Fibroblast of peridontal ligament (primary cell): Measurements from ENCODE around the gene ZNF644.
"Not testable (repeated sequence)": the region's sequence is repeated elsewhere in the genome, so short reads cannot be mapped to it uniquely, and the experiment has no call there.

Experiments used
- DNase-seq: peaks from one replicate; pipeline ENCODE4 v3.0.0-alpha.2; 2010; ENCODE audit errors: extremely low read depth

ZNF644 gene

DNA sequence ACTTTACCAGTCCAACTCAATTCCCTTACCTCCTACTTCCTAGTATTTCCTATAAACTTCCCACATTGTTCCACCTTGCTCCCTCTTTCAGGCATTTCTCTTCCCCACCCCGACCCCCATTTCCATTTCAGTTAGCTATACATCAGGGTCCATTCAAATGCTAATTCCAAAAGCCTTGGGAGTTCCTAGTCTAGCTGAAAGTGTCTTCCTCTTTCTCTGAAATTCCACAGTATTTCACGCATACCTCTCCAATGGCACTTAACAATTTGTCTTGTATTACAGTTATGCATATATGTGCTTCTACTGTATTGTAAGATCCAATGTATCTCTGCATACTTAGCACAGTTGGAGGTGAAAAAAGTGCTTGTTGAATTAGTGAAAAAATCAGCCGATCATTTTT, 94.9 kb downstream of the ZNF644 start:
- no peak for DNase-seq

- peak; percentile 73 for DNase-seq
Observed at GRCh38 chr1:90925928-90926869, 95.6 kb downstream of the ZNF644 start.

DNA sequence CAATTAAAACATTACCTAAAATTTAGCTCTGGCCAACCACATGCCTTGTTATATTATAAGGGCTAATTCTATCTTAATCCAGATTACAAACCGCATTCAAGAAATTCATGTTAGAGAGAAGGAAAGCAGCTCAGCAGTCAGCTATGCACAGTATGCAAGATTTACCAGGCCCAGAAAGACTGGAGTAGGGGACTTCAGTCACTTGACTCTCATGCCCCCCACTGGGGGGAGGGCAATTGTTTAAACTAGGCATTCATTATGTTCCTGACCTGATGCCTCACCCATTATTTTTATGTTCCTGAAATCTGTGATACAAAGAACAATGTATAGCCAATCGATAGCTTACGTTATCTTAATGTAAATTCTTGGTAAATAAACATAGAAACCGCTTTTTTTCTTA, 96.9 kb downstream of the ZNF644 start:
- no peak for DNase-seq

DNA sequence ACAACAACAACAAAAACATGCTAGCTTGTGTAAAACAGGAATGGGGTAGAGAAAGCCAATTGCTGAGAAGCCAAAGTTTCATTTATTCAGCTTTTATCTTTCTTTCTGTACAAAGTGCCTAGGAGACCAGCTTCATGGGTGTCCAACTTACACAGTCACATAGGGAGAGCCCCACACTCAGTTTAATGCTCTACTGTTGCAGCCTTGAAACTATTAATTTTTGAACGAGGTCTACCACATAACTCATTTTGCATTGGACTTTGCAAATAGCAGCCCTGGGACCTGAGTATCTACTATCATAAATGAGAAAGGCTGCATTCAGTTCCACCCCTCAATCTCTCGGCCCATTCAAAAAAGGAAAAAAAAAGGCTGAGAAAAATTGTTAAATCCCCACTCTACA, 98.8 kb downstream of the ZNF644 start:
- DNase-seq, result no peak

- no peak for DNase-seq
Observed at GRCh38 chr1:90922202-90922601, 99.6 kb downstream of the ZNF644 start.

GRCh38 chr1:90919900-90920299, 101.9 kb downstream of the ZNF644 start:
- peak; percentile 16 for DNase-seq

DNA sequence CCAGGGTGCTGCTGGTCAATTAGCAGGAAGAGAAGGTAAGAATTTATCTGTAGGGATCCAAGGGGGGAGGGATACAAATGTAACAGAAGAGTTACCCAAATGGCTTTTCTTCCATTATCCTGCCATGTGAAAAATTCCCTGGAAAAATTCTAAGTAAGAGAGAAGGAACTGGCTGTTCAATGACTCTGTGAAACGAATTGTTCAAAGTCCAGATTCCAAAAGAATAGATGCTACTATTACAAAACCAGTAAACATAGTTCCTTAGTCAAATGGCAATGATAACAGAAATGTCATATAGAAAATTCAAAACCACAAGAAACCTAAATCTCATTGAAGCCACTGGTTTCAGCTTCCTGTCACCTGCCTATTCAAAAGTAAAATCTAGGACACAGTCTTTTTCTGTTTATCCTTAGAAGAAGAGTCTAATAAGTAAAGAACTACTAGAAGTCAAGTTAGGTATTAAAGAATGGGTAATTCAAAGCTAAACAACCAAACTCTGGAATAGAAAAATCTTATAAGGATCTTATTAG, 102.6 kb downstream of the ZNF644 start:
- no peak for DNase-seq

DNA sequence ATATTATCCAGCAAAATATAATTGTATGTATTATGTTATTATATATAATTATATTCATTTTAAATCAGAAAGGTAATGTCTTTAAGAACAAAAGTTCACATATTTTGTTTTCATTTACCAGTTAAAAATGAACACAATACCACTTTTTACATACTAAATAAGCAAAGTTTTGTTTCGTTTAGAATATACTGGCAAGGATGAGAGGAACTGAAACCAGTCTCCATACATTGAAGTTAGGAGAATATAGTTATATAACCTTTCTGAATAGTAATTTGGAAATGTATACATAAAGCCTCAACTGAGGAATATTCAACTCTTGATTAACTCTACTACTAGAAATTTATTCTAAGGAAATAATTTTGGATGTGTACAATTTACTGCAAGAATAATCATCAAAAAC, 110.5 kb downstream of the ZNF644 start:
- DNase-seq, result no peak

DNA sequence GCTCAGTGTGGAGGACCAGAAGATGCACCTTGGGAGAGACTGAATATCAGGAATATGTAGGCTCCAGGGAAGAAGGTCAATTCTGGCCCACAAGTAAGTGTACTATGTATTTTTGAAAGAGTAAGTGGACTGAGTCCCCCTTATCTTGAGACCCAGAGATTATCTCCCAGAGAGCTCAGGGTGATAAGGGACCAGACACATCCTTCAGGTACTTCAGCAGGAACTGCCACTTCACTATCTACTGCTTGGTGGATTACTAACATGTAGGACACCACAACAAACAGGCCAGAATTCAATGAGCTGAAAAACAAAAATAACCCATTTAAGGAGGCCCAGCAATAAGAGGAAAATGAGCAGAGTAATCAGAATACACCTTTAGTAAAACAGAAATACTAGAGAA, 119.2 kb downstream of the ZNF644 start:
- DNase-seq, result no peak

GRCh38 chr1:90899263-90899662, 122.6 kb downstream of the ZNF644 start:
- no peak for DNase-seq

GRCh38 chr1:90893679-90894078, 128.2 kb downstream of the ZNF644 start:
- not testable (repeated sequence) for DNase-seq

DNA sequence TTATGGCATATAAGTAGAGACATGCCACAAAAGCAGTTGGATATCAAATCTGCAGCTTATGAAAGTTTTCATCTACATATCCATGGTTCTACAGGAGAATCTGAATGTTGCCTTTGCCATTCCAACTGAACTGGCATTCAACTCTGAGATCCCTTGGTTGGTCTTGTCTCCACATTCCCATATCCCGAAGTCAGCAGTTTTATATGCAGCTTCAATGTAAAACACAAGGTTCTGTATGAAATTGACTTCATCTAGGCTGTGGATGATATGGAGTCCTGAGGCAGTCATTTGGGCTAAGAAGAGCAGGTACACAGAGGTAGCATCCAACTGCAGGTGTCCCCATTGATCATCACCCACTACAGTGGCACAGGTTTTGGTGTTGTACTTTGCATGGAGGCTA, 129.0 kb downstream of the ZNF644 start:
- DNase-seq, result not testable (repeated sequence)

- DNase-seq, result not testable (repeated sequence)
Observed at GRCh38 chr1:90892196-90892595, 129.6 kb downstream of the ZNF644 start.

DNA sequence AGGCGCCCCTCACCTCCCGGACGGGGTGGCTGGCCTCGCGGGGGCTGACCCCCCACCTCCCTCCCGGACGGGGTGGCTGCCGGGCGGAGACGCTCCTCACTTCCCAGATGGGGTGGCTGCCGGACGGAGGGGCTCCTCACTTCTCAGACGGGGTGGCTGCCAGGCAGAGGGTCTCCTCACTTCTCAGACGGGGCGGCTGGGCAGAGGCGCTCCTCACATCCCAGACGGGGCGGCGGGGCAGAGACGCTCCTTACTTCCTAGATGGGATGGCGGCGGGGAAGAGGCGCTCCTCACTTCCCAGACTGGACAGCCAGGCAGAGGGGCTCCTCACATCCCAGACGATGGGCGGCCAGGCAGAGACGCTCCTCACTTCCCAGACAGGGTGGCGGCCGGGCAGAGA, 130.1 kb downstream of the ZNF644 start:
- DNase-seq, result not testable (repeated sequence)

GRCh38 chr1:90882221-90882620, 139.6 kb downstream of the ZNF644 start:
- no peak for DNase-seq

DNA sequence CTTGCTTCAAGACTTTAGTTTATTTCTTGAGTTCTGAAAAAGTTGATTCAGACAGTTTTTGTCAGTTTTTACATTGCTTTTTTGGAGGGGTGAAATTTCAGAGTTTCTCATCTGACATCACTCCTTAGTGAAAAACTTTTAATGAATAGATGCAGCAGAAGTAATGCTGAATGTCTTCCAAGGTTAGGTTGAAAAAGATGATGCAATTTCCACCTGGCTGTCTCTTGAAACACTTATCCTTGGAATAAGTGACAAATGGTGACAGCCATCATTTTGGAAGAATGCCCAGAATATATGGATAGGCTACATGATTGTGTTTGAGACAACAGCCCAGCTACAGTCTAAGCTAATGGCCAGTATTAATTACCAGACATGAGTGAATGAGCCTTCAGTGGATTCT, 140.8 kb downstream of the ZNF644 start:
- no peak for DNase-seq

- DNase-seq, result peak; percentile 6
Observed at GRCh38 chr1:90879281-90879680, 142.6 kb downstream of the ZNF644 start.

DNA sequence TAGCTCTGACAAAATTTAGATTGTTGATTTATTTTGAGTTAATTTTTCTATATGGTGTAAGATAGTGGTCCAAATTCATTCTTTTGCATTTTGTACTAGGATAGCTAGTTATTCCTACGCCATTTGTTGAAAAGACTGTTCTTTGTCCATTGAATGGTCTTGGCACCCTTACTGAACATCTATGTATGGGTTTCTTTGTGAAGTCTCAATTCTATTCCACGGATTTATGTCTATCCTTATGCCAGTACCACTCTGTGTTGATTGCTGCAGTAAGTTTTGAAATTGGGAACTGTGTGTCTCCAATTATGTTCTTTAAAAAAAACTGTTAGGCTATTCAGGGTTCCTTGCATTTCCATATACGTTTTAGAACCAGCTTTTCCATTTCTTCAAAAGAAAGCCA, 145.7 kb downstream of the ZNF644 start:
- DNase-seq, result no peak
